A549 (cell line): ENCODE data around the gene GRK5.

Experiments
- BHLHE40 ChIP-seq: IDR thresholded peaks from 2 replicates; pipeline ENCODE4 v1.6.1; 2012; ENCODE audit warnings: low read depth, low read length, inconsistent platforms
- CHD4 ChIP-seq: fragments of 200-600 bp; sonication (generic); IDR thresholded peaks from 2 replicates; pipeline ENCODE4 v1.6.1; 2016; ENCODE audit warnings: antibody characterized with exemption, mild to moderate bottlenecking, borderline replicate concordance
- CTCF ChIP-seq: fragments of >200 bp; sonication (Bioruptor Twin); formaldehyde crosslinking; IDR thresholded peaks from 3 replicates; pipeline ENCODE4 v1.5.1; 2016
- POLR2A ChIP-seq: IDR thresholded peaks from 2 replicates; pipeline ENCODE4 v1.6.1; 2012; ENCODE audit warnings: mild to moderate bottlenecking, low read length

GRCh38 chr10:119256897-119257296, 49.5 kb downstream of the GRK5 start:
- TF ChIP-seq CTCF (no peak), BHLHE40 (no peak), CHD4 (no peak), POLR2A (no peak)
